GM19452 (cell line): ENCODE results near the gene PAGR1.
"Not testable (repeated sequence)": the region's sequence is repeated elsewhere in the genome, so short reads cannot be mapped to it uniquely, and the experiment has no call there.

Source experiments
- ATAC-seq: cut with Tn5 transposase; IDR thresholded peaks from one replicate; pipeline ENCODE4 v1.9.1; 2021; ENCODE audit not compliant: unreplicated experiment

PAGR1 gene

GRCh38 chr16:29862383-29862883 lies 46.5 kb downstream of the PAGR1 start:
- ATAC-seq: no peak

- peak; percentile 91 for ATAC-seq
These were observed 47.1 kb downstream of the PAGR1 start, which contains the start of gene CDIPT for GRCh38 chr16:29862884-29863668. TSS of gene CDIPT (minus strand) at chr16:29863226. CDS start at chr16:29862857, 369 bp downstream.

DNA sequence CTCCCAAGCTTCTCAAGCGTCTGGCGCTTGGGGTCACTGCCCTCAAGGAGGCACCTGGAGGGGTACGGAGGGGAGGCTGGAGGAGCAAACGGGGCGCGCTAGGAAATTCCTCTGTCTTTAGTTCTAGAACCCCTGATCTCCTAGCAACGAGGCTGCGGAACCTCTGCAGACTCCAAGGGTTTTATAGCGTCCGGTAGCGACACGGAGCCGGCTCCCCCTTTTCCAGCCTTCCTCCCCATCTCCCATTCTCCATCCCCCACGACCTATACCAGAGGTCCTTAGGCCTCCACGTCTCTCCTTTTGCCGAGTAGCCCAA lies 47.7 kb downstream of the PAGR1 start:
- no peak for ATAC-seq

DNA sequence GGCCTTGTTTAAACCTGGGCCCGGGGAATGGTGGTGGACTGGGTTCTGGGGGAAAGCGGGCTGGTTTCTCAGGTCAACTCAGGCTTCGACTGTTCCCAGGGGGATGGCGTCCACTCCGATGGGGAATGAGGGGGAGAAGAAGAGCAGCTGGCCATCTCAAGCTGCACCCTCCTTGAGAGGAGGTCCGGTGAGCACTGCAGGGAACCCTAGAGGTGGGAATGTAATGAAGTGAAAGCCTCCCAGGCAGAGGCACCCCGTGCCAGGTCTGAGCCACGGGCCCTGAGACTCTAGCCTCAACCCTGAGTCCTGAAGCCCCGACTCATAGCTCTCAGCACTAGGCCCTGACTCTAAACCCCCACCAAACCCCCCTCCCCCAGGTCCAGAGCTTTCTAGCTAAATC lies 48.3 kb downstream of the PAGR1 start:
- no peak for ATAC-seq

DNA sequence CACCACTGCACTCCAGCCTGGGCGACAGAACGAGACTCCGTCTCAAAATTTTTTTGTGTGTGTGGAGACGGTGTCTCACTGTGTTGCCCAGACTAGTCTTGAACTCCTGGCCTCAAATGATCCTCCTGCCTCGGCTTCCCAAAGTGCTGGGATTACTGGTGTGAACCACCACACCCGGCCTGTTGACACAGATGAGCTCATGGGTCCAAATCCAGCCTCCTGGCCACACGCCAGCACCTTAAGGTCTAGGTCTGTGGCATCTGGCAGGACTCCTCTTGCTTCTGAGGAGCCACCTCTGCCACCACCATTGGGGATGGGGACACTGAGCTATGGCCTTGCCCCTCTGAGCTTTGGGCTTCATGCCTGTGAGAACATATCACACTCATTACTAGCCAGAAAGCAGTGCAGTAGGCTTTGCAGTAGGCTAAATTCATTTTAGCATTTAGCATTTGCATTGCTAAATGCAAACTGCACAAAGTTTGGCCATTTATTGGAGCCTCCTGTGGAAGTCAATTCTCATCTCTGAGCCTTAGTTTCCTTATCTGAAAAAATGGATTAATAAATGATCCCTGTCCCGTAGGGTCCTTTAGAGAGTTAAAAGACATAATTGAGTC lies 52.6 kb downstream of the PAGR1 start:
- no peak for ATAC-seq

GRCh38 chr16:29869067-29869466 lies 53.1 kb downstream of the PAGR1 start:
- ATAC-seq: not testable (repeated sequence)
